22Rv1 (cell line): ENCODE results near the gene PPP3CB.

Source experiments
- ZFX ChIP-seq: fragments of 450-650 bp; IDR thresholded peaks from 2 replicates; pipeline ENCODE4 v1.6.1; 2017; ENCODE audit warnings: antibody characterized with exemption, borderline replicate concordance
- TF ChIP-seq, protein P1 (sequence below): fragments of 450-650 bp; IDR thresholded peaks from 2 replicates; pipeline ENCODE4 v1.5.1; 2017; ENCODE audit warnings: mild to moderate bottlenecking

DNA sequence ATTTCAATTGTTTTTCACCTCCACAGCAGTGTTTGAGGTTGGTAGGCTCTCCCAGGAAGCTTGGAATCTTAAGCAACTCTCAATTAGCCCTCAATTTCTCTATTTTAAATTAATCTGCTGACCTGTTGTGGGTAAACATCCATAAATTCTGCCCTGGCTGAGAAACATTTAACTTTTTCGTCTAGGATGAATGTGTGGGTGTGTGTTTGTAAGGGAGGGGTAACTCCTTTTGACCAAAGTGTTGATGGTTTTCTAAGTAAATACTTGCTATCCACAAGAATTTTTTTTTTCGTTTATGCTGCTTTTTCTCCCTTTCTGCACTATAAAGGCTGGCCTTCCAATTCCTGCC lies 973 bp downstream of the PPP3CB start:
- TF ChIP-seq, protein P1, sequence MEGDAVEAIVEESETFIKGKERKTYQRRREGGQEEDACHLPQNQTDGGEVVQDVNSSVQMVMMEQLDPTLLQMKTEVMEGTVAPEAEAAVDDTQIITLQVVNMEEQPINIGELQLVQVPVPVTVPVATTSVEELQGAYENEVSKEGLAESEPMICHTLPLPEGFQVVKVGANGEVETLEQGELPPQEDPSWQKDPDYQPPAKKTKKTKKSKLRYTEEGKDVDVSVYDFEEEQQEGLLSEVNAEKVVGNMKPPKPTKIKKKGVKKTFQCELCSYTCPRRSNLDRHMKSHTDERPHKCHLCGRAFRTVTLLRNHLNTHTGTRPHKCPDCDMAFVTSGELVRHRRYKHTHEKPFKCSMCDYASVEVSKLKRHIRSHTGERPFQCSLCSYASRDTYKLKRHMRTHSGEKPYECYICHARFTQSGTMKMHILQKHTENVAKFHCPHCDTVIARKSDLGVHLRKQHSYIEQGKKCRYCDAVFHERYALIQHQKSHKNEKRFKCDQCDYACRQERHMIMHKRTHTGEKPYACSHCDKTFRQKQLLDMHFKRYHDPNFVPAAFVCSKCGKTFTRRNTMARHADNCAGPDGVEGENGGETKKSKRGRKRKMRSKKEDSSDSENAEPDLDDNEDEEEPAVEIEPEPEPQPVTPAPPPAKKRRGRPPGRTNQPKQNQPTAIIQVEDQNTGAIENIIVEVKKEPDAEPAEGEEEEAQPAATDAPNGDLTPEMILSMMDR, result no peak
- TF ChIP-seq ZFX, result no peak
